ENCODE data around the gene NECTIN4. TPM values are rescaled to one million over a fixed set of nuclear protein-coding genes. Genes with fewer than 3 reads are reported as not detected.

The NECTIN4 gene
- total and polyA plus RNA-seq, 10 of the 15 experiments (the other 5 are each of a cell fraction or from before 2014, with no cell fraction given), result 2.8 to 8.7 (median 3.7) TPM

- H3K27me3 ChIP-seq (replicated peaks in 1 of 2; ENCODE audit: control insufficient read depth in 2 of 2, insufficient read depth in 2 of 2, low read length in 1 of 2), result no peaks in the 10 kb centered on the region
- no peak for TF ChIP-seq EP300 (IDR thresholded peaks at IDR 0.05; ENCODE audit: borderline replicate concordance in 1 of 2, control insufficient read depth in 1 of 2, low read depth in 2 of 2, low read length in 2 of 2)
- TF ChIP-seq JUNB (IDR thresholded peaks at IDR 0.05), result no peak
- TF ChIP-seq ZNF687 (IDR thresholded peaks at IDR 0.05), result no peak
- TF ChIP-seq DPF2 (IDR thresholded peaks at IDR 0.05), result no peak
- no peak for TF ChIP-seq ZZZ3 (IDR thresholded peaks at IDR 0.05; ENCODE audit: control insufficient read depth, insufficient read length, low read depth)
- no peak for TF ChIP-seq KDM1A (IDR thresholded peaks at IDR 0.05; ENCODE audit: borderline replicate concordance)
- TF ChIP-seq BACH1 (IDR thresholded peaks at IDR 0.05; ENCODE audit: borderline replicate concordance), result no peak
- TF ChIP-seq CBX3 (IDR thresholded peaks at IDR 0.05; ENCODE audit: borderline replicate concordance, low read depth), result no peak
- no peak for TF ChIP-seq BMI1 (IDR thresholded peaks at IDR 0.05; ENCODE audit: borderline replicate concordance)
- no peak for TF ChIP-seq E4F1 (IDR thresholded peaks at IDR 0.05; ENCODE audit: borderline replicate concordance, partially characterized antibody)
- TF ChIP-seq, protein P1, sequence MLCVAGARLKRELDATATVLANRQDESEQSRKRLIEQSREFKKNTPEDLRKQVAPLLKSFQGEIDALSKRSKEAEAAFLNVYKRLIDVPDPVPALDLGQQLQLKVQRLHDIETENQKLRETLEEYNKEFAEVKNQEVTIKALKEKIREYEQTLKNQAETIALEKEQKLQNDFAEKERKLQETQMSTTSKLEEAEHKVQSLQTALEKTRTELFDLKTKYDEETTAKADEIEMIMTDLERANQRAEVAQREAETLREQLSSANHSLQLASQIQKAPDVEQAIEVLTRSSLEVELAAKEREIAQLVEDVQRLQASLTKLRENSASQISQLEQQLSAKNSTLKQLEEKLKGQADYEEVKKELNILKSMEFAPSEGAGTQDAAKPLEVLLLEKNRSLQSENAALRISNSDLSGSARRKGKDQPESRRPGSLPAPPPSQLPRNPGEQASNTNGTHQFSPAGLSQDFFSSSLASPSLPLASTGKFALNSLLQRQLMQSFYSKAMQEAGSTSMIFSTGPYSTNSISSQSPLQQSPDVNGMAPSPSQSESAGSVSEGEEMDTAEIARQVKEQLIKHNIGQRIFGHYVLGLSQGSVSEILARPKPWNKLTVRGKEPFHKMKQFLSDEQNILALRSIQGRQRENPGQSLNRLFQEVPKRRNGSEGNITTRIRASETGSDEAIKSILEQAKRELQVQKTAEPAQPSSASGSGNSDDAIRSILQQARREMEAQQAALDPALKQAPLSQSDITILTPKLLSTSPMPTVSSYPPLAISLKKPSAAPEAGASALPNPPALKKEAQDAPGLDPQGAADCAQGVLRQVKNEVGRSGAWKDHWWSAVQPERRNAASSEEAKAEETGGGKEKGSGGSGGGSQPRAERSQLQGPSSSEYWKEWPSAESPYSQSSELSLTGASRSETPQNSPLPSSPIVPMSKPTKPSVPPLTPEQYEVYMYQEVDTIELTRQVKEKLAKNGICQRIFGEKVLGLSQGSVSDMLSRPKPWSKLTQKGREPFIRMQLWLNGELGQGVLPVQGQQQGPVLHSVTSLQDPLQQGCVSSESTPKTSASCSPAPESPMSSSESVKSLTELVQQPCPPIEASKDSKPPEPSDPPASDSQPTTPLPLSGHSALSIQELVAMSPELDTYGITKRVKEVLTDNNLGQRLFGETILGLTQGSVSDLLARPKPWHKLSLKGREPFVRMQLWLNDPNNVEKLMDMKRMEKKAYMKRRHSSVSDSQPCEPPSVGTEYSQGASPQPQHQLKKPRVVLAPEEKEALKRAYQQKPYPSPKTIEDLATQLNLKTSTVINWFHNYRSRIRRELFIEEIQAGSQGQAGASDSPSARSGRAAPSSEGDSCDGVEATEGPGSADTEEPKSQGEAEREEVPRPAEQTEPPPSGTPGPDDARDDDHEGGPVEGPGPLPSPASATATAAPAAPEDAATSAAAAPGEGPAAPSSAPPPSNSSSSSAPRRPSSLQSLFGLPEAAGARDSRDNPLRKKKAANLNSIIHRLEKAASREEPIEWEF (IDR thresholded peaks at IDR 0.05; ENCODE audit: insufficient replicate concordance, low read depth, low read length), result no peak
- TF ChIP-seq NBN (IDR thresholded peaks at IDR 0.05), result no peak
- TF ChIP-seq ZNF207 (IDR thresholded peaks at IDR 0.05; ENCODE audit: borderline replicate concordance), result no peak
- no peak for TF ChIP-seq WRNIP1 (IDR thresholded peaks at IDR 0.05; ENCODE audit: borderline replicate concordance, low read depth, low read length)
- no peak overlapping the region for H3K27ac ChIP-seq (ENCODE audit: control insufficient read depth, insufficient read depth)
- ChIA-PET CTCF (no interaction called here), SMC1A (ENCODE audit: uncharacterized antibody, unreplicated experiment) (interaction anchor here (0.6 to 1.0 kb wide), 3 partner anchors 17 to 693 kb away, joined by 3 read pairs; no protein-coding TSS in a partner anchor), RAD21 (ENCODE audit: unreplicated experiment) (no interaction called here), POLR2A (no interaction called here)
- no TSS peak for BruUV-seq (replicated peaks)
- no peak overlapping the region for H2AFZ ChIP-seq (ENCODE audit: control insufficient read depth, low read depth, low read length)
- ATAC-seq (no peak), DNase-seq (ENCODE audit: low read depth, low spot score) (no peak), FAIRE-seq (no peak)
- no peak overlapping the region for H3K4me2 ChIP-seq (ENCODE audit: control insufficient read depth, insufficient read depth)
- H3K36me3 ChIP-seq (ENCODE audit: control insufficient read depth in 2 of 2, insufficient read depth in 2 of 2, low read length in 1 of 2), result no peaks in the 10 kb centered on the region
- no peak overlapping the region for H3K9ac ChIP-seq (ENCODE audit: control insufficient read depth, insufficient read depth, low read length)
- H3K4me3 ChIP-seq, result no peak overlapping the region
- in situ Hi-C loops (cut with MboI) (no loop called here), intact Hi-C loops (cut with micrococcal nuclease; ENCODE audit: unreplicated experiment) (no loop called here)
- H3K4me1 ChIP-seq (ENCODE audit: control insufficient read depth, insufficient read depth, low read length), result no peaks in the 10 kb centered on the region; the same call in 1 of the 2 replicates
- no peaks in the 10 kb centered on the region for H3K9me3 ChIP-seq (replicated peaks; ENCODE audit: control insufficient read depth, insufficient read depth, low read length)
- no peaks in the 10 kb centered on the region for H4K20me1 ChIP-seq (ENCODE audit: control insufficient read depth, insufficient read depth)
- no peaks in the 10 kb centered on the region for H3K79me2 ChIP-seq (ENCODE audit: control insufficient read depth, insufficient read depth, low read length)
Observed at GRCh38 chr1:161076410-161076809, 12.9 kb downstream of the NECTIN4 start.

All from GM12878 (cell line).